ENCODE measurements around the gene S100A6. TPM values are rescaled to one million over a fixed set of nuclear protein-coding genes. Genes with fewer than 3 reads are reported as not detected.

Gene S100A6
- total RNA-seq, 2 experiments from 2014 or later: 425 to 431 TPM

GRCh38 chr1:153513023-153513422 is 22.8 kb downstream of the S100A6 start:
- Mint-ChIP-seq H3K9me3 (ENCODE audit: insufficient read depth) (no peaks in the 10 kb centered on the region), H3K27me3 (ENCODE audit: low read depth) (no peaks in the 10 kb centered on the region), H3K36me3 (ENCODE audit: low read depth) (no peaks in the 10 kb centered on the region), H3K27ac (no peak overlapping the region), H3K4me1 (ENCODE audit: low read depth) (peaks cover 15% of the 10 kb centered on the region), H3K4me3 (no peak overlapping the region)
- DNase-seq (no peak), ATAC-seq (no peak)
- ChIA-PET CTCF (interaction anchor here (1.1 to 7.8 kb wide), 3 partner anchors 19 to 105 kb away, joined by 4 to 173 read pairs (median 34); no protein-coding TSS in a partner anchor), POLR2A (no interaction called here)

DNA sequence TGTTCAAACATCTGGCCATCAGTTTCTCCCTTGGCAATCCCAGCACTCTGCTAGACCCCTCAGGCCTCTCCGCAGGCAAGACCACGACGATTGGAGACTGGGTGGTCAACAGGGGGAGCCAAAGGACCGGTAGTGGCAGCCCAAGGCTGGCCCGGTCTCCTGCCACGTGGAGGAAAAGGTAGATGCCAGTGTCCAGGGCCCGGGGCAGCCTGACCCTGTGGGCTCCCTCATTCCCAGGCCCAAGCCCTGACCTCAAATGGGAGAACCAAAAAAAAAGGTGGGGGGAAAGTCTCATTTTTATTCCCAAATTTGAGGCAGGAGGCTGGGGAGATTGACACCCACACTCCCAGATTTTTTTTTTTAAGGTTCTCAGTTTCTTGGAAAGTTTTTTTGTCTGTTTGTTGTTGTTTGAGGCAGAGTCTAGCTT is 24.8 kb downstream of the S100A6 start:
- H3K27ac Mint-ChIP-seq: peak overlapping the region; percentile 51

GRCh38 chr1:153509729-153510354 is 25.9 kb downstream of the S100A6 start:
- no peak overlapping the region for H3K4me3 Mint-ChIP-seq
- H3K27ac Mint-ChIP-seq: no peak overlapping the region
- H3K9me3 Mint-ChIP-seq (ENCODE audit: insufficient read depth): no peaks in the 10 kb centered on the region
- DNase-seq (peak; percentile 80), ATAC-seq (peak; percentile 69)
- peaks cover 10% of the 10 kb centered on the region for H3K4me1 Mint-ChIP-seq (ENCODE audit: low read depth)
- H3K27me3 Mint-ChIP-seq (ENCODE audit: low read depth): peaks cover 2% of the 10 kb centered on the region
- no peaks in the 10 kb centered on the region for H3K36me3 Mint-ChIP-seq (ENCODE audit: low read depth)
- CTCF ChIA-PET: interaction anchor here (0.7 to 7.8 kb wide), 32 partner anchors 10 to 241 kb away, joined by 3 to 173 read pairs (median 9); partner anchors contain the start of genes CHTOP, ILF2, NPR1 and S100A14
- POLR2A ChIA-PET: no interaction called here

More for the DNA sequence above, 24.8 kb downstream of the S100A6 start:
- POLR2A ChIA-PET: interaction anchor here (0.6 to 1.0 kb wide), 5 partner anchors 25 to 480 kb away, joined by 3 to 5 read pairs (median 3); partner anchors contain the start of genes RPS27 and S100A6
- H3K4me1 Mint-ChIP-seq (ENCODE audit: low read depth): peaks cover 14% of the 10 kb centered on the region
- ATAC-seq (peak; percentile 92), DNase-seq (peak; percentile 87)
- CTCF ChIA-PET: interaction anchor here (0.6 to 7.8 kb wide), 49 partner anchors 9 to 1989 kb away, joined by 3 to 173 read pairs (median 6); partner anchors contain the start of genes CHTOP, ILF2, NPR1 and S100A1
- no peak overlapping the region for H3K4me3 Mint-ChIP-seq
- no peaks in the 10 kb centered on the region for H3K27me3 Mint-ChIP-seq (ENCODE audit: low read depth)
- H3K36me3 Mint-ChIP-seq (ENCODE audit: low read depth): no peaks in the 10 kb centered on the region
- no peaks in the 10 kb centered on the region for H3K9me3 Mint-ChIP-seq (ENCODE audit: insufficient read depth)

DNA sequence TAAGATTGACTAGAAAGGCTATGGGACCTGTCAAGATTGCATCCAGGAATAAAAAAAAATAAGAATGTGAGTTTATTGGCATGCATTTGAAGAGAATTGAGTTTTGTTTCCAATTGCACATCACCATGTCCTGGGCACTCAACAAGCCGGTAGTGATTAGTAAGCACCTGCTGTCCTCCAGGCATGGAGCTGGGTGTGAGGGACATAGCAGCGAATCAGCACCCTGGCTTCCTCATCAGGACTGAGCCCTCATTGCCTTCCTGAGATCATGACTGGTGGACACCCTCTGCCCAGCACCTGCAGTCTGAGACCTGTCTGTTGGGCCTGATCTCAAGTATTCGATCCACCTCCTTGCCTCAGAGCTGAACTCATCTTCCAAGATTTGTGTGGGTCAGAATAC is 26.8 kb downstream of the S100A6 start:
- Mint-ChIP-seq H3K9me3 (ENCODE audit: insufficient read depth) (no peaks in the 10 kb centered on the region), H3K4me1 (ENCODE audit: low read depth) (peaks cover 10% of the 10 kb centered on the region), H3K4me3 (no peak overlapping the region), H3K27me3 (ENCODE audit: low read depth) (peaks cover 2% of the 10 kb centered on the region), H3K36me3 (ENCODE audit: low read depth) (no peaks in the 10 kb centered on the region), H3K27ac (peak overlapping the region; percentile 22)
- DNase-seq (no peak), ATAC-seq (no peak)
- ChIA-PET CTCF (interaction anchor here (1.5 to 7.8 kb wide), 12 partner anchors 9 to 126 kb away, joined by 5 to 173 read pairs (median 30); partner anchors contain the start of genes S100A14, S100A2, S100A4 and S100A5), POLR2A (no interaction called here)

DNA sequence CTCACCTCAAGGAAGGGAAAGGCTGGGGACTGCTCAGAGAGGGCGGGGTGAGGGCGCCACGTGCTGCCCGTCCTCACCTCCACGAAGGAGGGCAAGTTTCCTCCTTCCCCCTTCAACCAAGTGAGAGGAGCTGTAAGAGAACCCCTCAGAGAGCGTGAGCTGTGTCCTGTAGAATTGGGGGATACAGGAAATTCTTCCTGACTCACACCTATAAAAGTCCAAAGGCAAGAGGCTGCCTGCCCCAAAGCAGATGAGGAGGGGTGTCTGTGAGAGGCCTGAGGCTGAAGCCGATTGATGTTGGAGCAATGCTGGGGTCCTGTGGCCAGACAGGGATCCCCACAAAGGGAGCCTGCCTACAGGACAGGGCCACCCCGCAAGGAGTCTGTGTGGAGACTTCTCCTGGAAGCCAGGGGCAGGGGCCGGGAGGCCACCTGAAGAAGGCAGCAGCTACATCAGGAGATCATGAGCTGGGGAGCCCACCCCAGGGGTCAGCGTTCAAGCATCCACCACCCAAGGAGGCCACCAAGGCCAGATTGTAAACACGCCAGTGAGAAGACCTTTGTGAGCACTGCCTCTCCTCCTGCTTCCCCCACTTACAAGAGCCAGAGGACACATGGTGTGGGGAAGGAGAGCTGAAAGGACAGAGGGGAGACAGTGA is 27.7 kb downstream of the S100A6 start:
- ATAC-seq: no peak
- Mint-ChIP-seq H3K9me3 (ENCODE audit: insufficient read depth) (no peaks in the 10 kb centered on the region), H3K27me3 (ENCODE audit: low read depth) (peaks cover 2% of the 10 kb centered on the region), H3K4me1 (ENCODE audit: low read depth) (peaks cover 10% of the 10 kb centered on the region), H3K27ac (no peak overlapping the region), H3K36me3 (ENCODE audit: low read depth) (no peaks in the 10 kb centered on the region), H3K4me3 (no peak overlapping the region)
- no peak for DNase-seq
- ChIA-PET CTCF (interaction anchor here (1.3 to 7.8 kb wide), 6 partner anchors 13 to 127 kb away, joined by 3 to 173 read pairs (median 11); partner anchors contain the start of gene S100A14), POLR2A (no interaction called here)

GRCh38 chr1:153506831-153507413 is 28.9 kb downstream of the S100A6 start:
- Mint-ChIP-seq H3K27me3 (ENCODE audit: low read depth) (peaks cover 2% of the 10 kb centered on the region), H3K36me3 (ENCODE audit: low read depth) (no peaks in the 10 kb centered on the region), H3K9me3 (ENCODE audit: insufficient read depth) (no peaks in the 10 kb centered on the region), H3K4me3 (no peak overlapping the region), H3K4me1 (ENCODE audit: low read depth) (peaks cover 10% of the 10 kb centered on the region), H3K27ac (no peak overlapping the region)
- DNase-seq (no peak), ATAC-seq (no peak)
- ChIA-PET POLR2A (no interaction called here), CTCF (interaction anchor here (1.3 to 7.8 kb wide), 4 partner anchors 12 to 110 kb away, joined by 3 to 173 read pairs (median 62); partner anchors contain the start of gene S100A14)

GRCh38 chr1:153506386-153506785 is 29.4 kb downstream of the S100A6 start:
- ATAC-seq: no peak
- DNase-seq: no peak
- no peaks in the 10 kb centered on the region for H3K36me3 Mint-ChIP-seq (ENCODE audit: low read depth)
- no peak overlapping the region for H3K27ac Mint-ChIP-seq
- H3K9me3 Mint-ChIP-seq (ENCODE audit: insufficient read depth): no peaks in the 10 kb centered on the region
- ChIA-PET CTCF (interaction anchor here (1.6 to 1.9 kb wide), 2 partner anchors 11 to 26 kb away, joined by 4 to 8 read pairs; no protein-coding TSS in a partner anchor), POLR2A (no interaction called here)
- no peak overlapping the region for H3K4me3 Mint-ChIP-seq
- peaks cover 9% of the 10 kb centered on the region for H3K4me1 Mint-ChIP-seq (ENCODE audit: low read depth)
- H3K27me3 Mint-ChIP-seq (ENCODE audit: low read depth): peaks cover 2% of the 10 kb centered on the region

DNA sequence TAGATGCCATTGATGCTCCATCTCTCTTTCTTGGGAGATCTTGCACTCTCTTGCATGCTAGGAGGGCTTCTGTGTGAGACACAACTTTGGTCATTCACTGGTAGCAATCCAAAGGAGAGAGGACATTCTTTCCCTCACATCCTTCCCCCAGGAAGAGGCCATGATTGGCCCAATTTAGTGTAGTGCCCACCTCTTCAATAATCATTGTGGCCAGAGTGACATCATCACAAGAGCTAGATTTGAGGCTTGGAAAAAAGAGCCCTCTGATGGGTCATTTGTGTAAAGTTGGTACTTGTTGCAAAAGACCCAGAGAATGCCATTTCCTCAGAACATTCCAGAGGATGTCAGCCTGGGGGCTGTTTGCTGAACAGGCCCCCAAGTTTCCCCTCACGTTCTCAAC is 30.2 kb downstream of the S100A6 start:
- no peak for ATAC-seq
- H3K4me1 Mint-ChIP-seq (ENCODE audit: low read depth): peaks cover 2% of the 10 kb centered on the region
- POLR2A ChIA-PET: no interaction called here
- H3K27me3 Mint-ChIP-seq (ENCODE audit: low read depth): peaks cover 2% of the 10 kb centered on the region
- H3K36me3 Mint-ChIP-seq (ENCODE audit: low read depth): no peaks in the 10 kb centered on the region
- H3K9me3 Mint-ChIP-seq (ENCODE audit: insufficient read depth): no peaks in the 10 kb centered on the region
- CTCF ChIA-PET: interaction anchor here (1.0 to 1.9 kb wide), 2 partner anchors 10 to 150 kb away, joined by 3 to 8 read pairs; no protein-coding TSS in a partner anchor
- DNase-seq: no peak
- no peak overlapping the region for H3K27ac Mint-ChIP-seq
- H3K4me3 Mint-ChIP-seq: no peak overlapping the region

GRCh38 chr1:153503766-153504165 is 32.0 kb downstream of the S100A6 start:
- POLR2A ChIA-PET: no interaction called here
- Mint-ChIP-seq H3K4me3 (no peak overlapping the region), H3K27me3 (ENCODE audit: low read depth) (peaks cover 9% of the 10 kb centered on the region), H3K9me3 (ENCODE audit: insufficient read depth) (no peaks in the 10 kb centered on the region), H3K36me3 (ENCODE audit: low read depth) (no peaks in the 10 kb centered on the region), H3K27ac (no peak overlapping the region), H3K4me1 (ENCODE audit: low read depth) (no peaks in the 10 kb centered on the region)
- no peak for ATAC-seq
- DNase-seq: no peak
- CTCF ChIA-PET: interaction anchor here (0.6 to 1.1 kb wide), 2 partner anchors 10 to 152 kb away, joined by 3 read pairs; no protein-coding TSS in a partner anchor

DNA sequence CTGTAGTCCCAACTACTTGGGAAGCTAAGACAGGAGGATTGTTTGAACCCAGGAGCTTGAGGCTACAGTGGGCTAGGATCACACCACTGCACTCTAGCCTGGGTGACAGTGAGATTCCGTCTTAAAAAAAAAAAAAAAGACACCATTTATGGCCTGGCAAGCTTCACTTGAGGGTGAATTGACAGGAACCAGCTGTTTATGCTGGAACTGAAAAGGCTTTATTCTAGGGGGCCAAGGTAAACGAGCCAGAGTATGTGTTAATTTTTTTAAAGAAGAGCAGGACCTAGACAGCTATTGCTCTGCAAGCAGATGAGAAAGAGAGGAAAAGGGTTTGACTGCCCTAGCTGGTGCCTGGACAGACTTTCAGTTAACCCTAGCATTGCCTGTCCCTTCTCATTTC is 37.0 kb downstream of the S100A6 start:
- ChIA-PET POLR2A (no interaction called here), CTCF (interaction anchor here (0.8 to 6.2 kb wide), 3 partner anchors 12 to 145 kb away, joined by 3 to 27 read pairs (median 5); no protein-coding TSS in a partner anchor)
- H3K36me3 Mint-ChIP-seq (ENCODE audit: low read depth): no peaks in the 10 kb centered on the region
- no peak overlapping the region for H3K4me3 Mint-ChIP-seq
- ATAC-seq (no peak), DNase-seq (no peak)
- no peak overlapping the region for H3K27ac Mint-ChIP-seq
- no peaks in the 10 kb centered on the region for H3K4me1 Mint-ChIP-seq (ENCODE audit: low read depth)
- H3K9me3 Mint-ChIP-seq (ENCODE audit: insufficient read depth): no peaks in the 10 kb centered on the region
- peaks cover 19% of the 10 kb centered on the region for H3K27me3 Mint-ChIP-seq (ENCODE audit: low read depth)

- Mint-ChIP-seq H3K36me3 (ENCODE audit: low read depth) (no peaks in the 10 kb centered on the region), H3K4me3 (no peak overlapping the region), H3K9me3 (ENCODE audit: insufficient read depth) (no peaks in the 10 kb centered on the region), H3K27ac (no peak overlapping the region), H3K4me1 (ENCODE audit: low read depth) (no peaks in the 10 kb centered on the region), H3K27me3 (ENCODE audit: low read depth) (peaks cover 21% of the 10 kb centered on the region)
- ChIA-PET POLR2A (no interaction called here), CTCF (interaction anchor here (0.6 to 5.3 kb wide), 24 partner anchors 10 to 154 kb away, joined by 3 to 140 read pairs (median 6); partner anchors contain the start of genes PGLYRP4 and S100A9)
- DNase-seq (no peak), ATAC-seq (no peak)
These were observed 40.3 kb downstream of the S100A6 start for GRCh38 chr1:153495536-153495935.
